BJ (cell line): ENCODE measurements around the gene HUS1B. TPM values are rescaled to one million over a fixed set of nuclear protein-coding genes. Genes with fewer than 3 reads are reported as not detected.
A peak's percentile ranks its signal among the peaks of the same experiment; 100 is the strongest.

ENCODE experiments used
- CTCF ChIA-PET: fragments of 350-600 bp; formaldehyde crosslinking; extraction: SDS; loops from one replicate; lab custom pipeline; 2021; ENCODE audit warnings: antibody characterized with exemption, inconsistent platforms; lab: Yijun Ruan, JAX
- POLR2A ChIA-PET: fragments of 300-600 bp; sonication (Branson Sonifier 250); formaldehyde crosslinking; extraction: SDS; loops from one replicate; lab custom pipeline; 2021; ENCODE audit warnings: antibody characterized with exemption; lab: Charles Lee
- DNase-seq: peaks from one replicate; pipeline ENCODE4 v3.0.0-alpha.2; 2011; ENCODE audit warnings: low read depth
- H3K27me3 ChIP-seq: 2 replicates; pipeline ENCODE4 v1.6.0; 2011; ENCODE audit warnings: low read length; ENCODE audit not compliant: control insufficient read depth, insufficient read depth
- H3K36me3 ChIP-seq: 2 replicates; pipeline ENCODE4 v1.5.1; 2011; ENCODE audit warnings: low read length; ENCODE audit not compliant: control insufficient read depth, insufficient read depth
- H3K4me3 ChIP-seq: 2 replicates; pipeline ENCODE4 v1.5.1; 2011; ENCODE audit warnings: low read depth, mild to moderate bottlenecking, control low read depth, low read length
- polyA plus RNA-seq: library from polyadenylated mRNA; depleted of rRNA; stranded (reverse); fragments of >200 nt; gene quantifications from 2 replicates; pipeline ENCODE4 v1.2.3, GENCODE V29; 2011
- TF ChIP-seq, protein P1 (sequence below): IDR thresholded peaks from 2 replicates; pipeline ENCODE4 v1.5.1; 2011; ENCODE audit warnings: low read depth, mild to moderate bottlenecking, control low read depth, inconsistent platforms, low read length, moderate library complexity; ENCODE audit not compliant: insufficient read depth

Gene HUS1B
- polyA plus RNA-seq, 1 experiment: 0.10 TPM

DNA sequence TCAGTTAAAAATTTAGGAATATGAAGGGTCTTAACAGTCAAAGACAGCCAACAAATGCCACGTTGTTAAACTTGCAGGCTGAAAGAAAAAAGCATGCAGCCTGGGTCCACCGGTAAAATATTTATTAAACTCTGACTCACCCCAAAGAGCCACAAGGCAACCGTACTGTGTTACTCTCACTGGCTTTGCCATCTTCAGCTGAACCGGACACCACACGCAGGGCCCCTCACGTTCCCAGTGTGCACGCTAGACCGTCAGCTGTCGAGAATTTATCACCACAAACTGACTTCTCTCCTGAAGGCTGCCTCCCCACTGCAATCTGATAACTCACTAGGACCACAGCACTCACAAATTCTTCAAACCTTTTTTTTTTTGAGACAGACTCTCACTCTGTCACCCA lies 30.7 kb downstream of the HUS1B start:
- Histone ChIP-seq H3K27me3 (no peaks in the 10 kb centered on the region), H3K36me3 (no peaks in the 10 kb centered on the region; the same call in 1 of the 2 replicates), H3K4me3 (no peak overlapping the region)
- TF ChIP-seq, protein P1, sequence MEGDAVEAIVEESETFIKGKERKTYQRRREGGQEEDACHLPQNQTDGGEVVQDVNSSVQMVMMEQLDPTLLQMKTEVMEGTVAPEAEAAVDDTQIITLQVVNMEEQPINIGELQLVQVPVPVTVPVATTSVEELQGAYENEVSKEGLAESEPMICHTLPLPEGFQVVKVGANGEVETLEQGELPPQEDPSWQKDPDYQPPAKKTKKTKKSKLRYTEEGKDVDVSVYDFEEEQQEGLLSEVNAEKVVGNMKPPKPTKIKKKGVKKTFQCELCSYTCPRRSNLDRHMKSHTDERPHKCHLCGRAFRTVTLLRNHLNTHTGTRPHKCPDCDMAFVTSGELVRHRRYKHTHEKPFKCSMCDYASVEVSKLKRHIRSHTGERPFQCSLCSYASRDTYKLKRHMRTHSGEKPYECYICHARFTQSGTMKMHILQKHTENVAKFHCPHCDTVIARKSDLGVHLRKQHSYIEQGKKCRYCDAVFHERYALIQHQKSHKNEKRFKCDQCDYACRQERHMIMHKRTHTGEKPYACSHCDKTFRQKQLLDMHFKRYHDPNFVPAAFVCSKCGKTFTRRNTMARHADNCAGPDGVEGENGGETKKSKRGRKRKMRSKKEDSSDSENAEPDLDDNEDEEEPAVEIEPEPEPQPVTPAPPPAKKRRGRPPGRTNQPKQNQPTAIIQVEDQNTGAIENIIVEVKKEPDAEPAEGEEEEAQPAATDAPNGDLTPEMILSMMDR: no peak
- CTCF ChIA-PET: interaction anchor here (1.4 to 1.6 kb wide), 3 partner anchors 12 to 94 kb away, joined by 3 to 4 read pairs (median 3); no protein-coding TSS in a partner anchor
- no peak for DNase-seq
- POLR2A ChIA-PET: no interaction called here

DNA sequence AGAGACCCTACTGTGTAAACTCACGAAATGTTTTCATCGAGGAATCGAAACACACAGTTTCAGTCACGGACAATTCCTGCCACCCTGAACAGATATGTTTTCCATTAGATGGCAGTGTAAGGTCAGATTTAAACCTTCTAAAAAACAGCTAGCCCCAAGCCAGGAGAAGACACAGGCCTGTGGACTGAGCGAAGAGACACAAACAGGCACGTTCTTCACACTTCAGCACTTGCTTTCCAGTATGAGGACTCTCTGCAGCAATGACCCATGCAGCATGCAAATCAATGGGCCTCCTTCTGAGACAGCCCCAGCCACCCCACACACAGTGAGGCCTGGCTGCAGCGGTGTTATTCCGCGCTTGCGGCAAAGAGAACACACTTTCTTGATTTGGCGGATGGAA lies 31.9 kb downstream of the HUS1B start:
- CTCF ChIA-PET: interaction anchor here (0.6 to 1.7 kb wide), 13 partner anchors 18 to 845 kb away, joined by 3 to 8 read pairs (median 3); no protein-coding TSS in a partner anchor
- POLR2A ChIA-PET: no interaction called here
- TF ChIP-seq, protein P1: peak; percentile 43
- Histone ChIP-seq H3K36me3 (no peaks in the 10 kb centered on the region), H3K4me3 (no peak overlapping the region), H3K27me3 (no peaks in the 10 kb centered on the region)
- peak; percentile 18 for DNase-seq

DNA sequence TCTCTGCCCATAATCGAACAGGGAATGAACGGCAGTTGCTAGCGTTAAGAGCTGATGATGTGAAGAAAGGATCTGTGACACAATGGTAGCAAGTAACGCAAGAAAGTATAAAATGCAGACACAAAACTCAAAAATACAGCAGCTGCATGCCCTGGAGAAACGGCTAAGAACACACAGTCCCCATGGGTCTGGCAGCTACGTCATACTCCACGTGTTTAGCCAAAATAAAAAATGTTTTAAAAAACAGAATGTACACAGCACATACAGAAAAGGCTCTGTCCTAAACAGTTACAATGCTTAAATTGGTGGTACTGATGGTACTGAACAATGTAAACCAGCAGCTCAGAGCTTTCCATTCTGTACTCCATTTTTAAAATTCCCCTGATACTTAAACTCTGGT lies 34.4 kb downstream of the HUS1B start:
- ChIA-PET POLR2A (no interaction called here), CTCF (interaction anchor here (0.5 to 1.9 kb wide), 5 partner anchors 19 to 814 kb away, joined by 3 to 10 read pairs (median 3); no protein-coding TSS in a partner anchor)
- Histone ChIP-seq H3K36me3 (no peaks in the 10 kb centered on the region; the same call in 1 of the 2 replicates), H3K4me3 (no peak overlapping the region), H3K27me3 (no peaks in the 10 kb centered on the region)
- DNase-seq: no peak
- TF ChIP-seq, protein P1: no peak

DNA sequence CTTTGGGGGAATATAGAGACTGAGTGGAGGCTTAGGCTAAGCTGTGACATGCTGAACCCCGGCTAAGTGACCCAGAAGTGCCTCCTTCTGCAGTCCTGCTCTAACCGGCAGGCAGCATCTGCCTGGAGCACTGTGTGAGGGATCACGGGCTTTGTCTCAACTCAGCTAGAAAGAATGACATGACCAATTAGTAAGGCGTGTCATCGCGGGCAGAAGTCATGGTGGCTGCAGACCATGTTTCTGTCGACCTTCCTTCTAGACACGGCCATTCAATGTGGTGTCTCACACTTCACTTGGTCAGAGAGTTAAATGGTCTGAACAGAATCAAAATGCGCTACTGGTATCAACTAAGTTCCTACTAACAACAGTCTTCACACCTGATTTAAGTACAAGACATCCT lies 35.0 kb downstream of the HUS1B start:
- CTCF ChIA-PET: interaction anchor here (0.5 to 1.9 kb wide), 5 partner anchors 19 to 815 kb away, joined by 3 to 10 read pairs (median 3); no protein-coding TSS in a partner anchor
- TF ChIP-seq, protein P1: no peak
- POLR2A ChIA-PET: no interaction called here
- Histone ChIP-seq H3K27me3 (no peaks in the 10 kb centered on the region), H3K36me3 (no peaks in the 10 kb centered on the region; the same call in 1 of the 2 replicates), H3K4me3 (no peak overlapping the region)
- no peak for DNase-seq

DNA sequence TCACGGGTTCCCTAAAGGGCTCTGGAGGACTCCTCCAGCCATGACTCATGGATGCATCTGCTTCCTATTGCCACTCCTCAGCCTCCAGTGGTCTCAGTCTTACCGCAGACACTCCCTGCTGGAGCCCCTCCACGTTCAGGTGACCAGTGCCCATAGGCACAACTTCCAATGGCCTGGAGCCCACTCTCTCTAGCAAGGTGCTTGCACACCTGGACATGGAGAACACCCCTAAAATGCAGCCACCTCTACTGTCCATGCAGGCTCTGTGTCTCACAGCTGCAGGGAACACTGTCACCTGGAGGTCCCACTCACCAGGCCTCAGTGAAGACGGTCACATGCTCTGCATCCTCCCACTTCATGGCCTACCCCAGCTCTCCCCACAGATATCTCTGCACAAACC lies 36.0 kb downstream of the HUS1B start:
- no peak overlapping the region for H3K4me3 ChIP-seq
- no peak for DNase-seq
- H3K36me3 ChIP-seq: no peaks in the 10 kb centered on the region; the same call in 1 of the 2 replicates
- TF ChIP-seq, protein P1: no peak
- H3K27me3 ChIP-seq: no peaks in the 10 kb centered on the region
- ChIA-PET POLR2A (no interaction called here), CTCF (interaction anchor here (1.9 kb wide), 1 partner anchor 28 kb away, joined by 7 read pairs; no protein-coding TSS in a partner anchor)
